ENCODE results near the gene EXD1.

DNA sequence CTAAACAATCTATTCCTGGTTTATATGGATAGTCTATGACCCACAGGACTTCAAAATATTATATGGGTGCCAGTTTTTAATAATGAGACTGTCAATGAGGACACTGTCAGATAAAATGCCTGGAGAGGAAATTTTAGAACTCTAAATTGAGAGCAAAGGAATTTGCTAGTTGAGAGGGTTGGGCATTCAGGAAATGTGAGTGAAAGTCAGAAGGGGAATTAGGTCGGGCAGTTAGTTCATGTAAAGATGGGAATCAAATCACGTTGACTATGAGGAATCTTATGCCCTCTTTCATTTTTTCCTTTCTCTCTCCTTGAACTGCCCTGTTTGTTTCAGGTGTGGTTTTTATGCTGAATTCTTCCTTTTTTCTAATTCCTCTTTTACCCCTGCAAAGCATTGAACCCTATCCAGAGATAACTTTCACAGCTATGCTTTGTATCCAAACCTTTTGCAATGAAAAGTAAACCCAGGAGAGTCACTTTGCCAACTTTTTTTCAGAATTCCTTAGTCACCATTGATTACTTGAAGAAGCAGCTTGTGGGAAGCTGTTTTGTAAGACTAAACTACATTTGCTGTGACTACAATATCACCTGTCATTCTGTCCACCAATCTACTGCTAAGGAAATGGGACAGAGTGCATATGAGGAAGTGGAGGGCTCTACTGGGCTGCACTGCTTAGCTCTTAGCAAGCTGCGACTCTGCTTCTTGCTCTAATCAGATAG, 28.4 kb upstream of the EXD1 start:
- TF ChIP-seq CTCF (conservative IDR thresholded peaks at IDR 0.05; ENCODE audit: low read depth, low read length), result no peak
- no peak for TF ChIP-seq EZH2 (IDR thresholded peaks at IDR 0.05; ENCODE audit: borderline replicate concordance, low read depth, low read length, poor library complexity, severe bottlenecking)

Measured in A673 (cell line).